ENCODE measurements around the gene ALOX5.
"Not testable (repeated sequence)": the region's sequence is repeated elsewhere in the genome, so short reads cannot be mapped to it uniquely, and the experiment has no call there.

GRCh38 chr10:45361983-45362799 lies 11.8 kb upstream of the ALOX5 start:
- not testable (repeated sequence) for TF ChIP-seq CTCF (IDR thresholded peaks at IDR 0.05; ENCODE audit: insufficient read depth, low read length); SPI1 (IDR thresholded peaks at IDR 0.05; ENCODE audit: borderline replicate concordance, low read depth); GABPA (IDR thresholded peaks at IDR 0.05; ENCODE audit: low read depth)
